PC-3 (cell line): Measurements from ENCODE around the gene CCDC83. TPM values are rescaled to one million over a fixed set of nuclear protein-coding genes. Genes with fewer than 3 reads are reported as not detected.

Experiments used
- ATAC-seq: fragments of 200-7000 bp; cut with Tn5 transposase; 2 replicates; pipeline ENCODE4 v1.9.1; 2020; ENCODE audit warnings: mild to moderate bottlenecking, moderate library complexity
- BruUV-seq: library from RNA; stranded (reverse); fragments of 400-500 nt; replicated peaks from 2 replicates; lab custom pipeline; 2021; lab: Mats Ljungman, UMichigan
- CTCF ChIA-PET: fragments of 300-600 bp; sonication (Branson Sonifier 250); formaldehyde crosslinking; loops from one replicate; lab custom pipeline; 2022; ENCODE audit warnings: antibody characterized with exemption; lab: Charles Lee
- POLR2A ChIA-PET: fragments of 300-600 bp; sonication (Branson Sonifier 250); formaldehyde crosslinking; loops from one replicate; lab custom pipeline; 2022; ENCODE audit warnings: antibody characterized with exemption; ENCODE audit not compliant: unreplicated experiment; lab: Charles Lee
- DNase-seq: peaks from one replicate; pipeline ENCODE4 v3.0.0-alpha.2; 2015
- H2AFZ ChIP-seq: fragments of 300-600 bp; sonication (generic); 2 replicates; pipeline ENCODE4 v1.6.0; 2016; ENCODE audit warnings: antibody characterized with exemption, low read length
- H3F3A ChIP-seq: fragments of 300-600 bp; sonication (generic); one replicate; pipeline ENCODE4 v1.6.0; 2017; ENCODE audit warnings: antibody characterized with exemption, low read length, control low read depth, mild to moderate bottlenecking; ENCODE audit not compliant: unreplicated experiment
- H3K27ac ChIP-seq: fragments of 300-600 bp; sonication (generic); 2 replicates; pipeline ENCODE4 v1.5.1; 2016; ENCODE audit warnings: mild to moderate bottlenecking, low read length
- H3K27me3 ChIP-seq: fragments of 300-600 bp; sonication (generic); 2 replicates; pipeline ENCODE4 v1.6.1; 2016; ENCODE audit warnings: low read length, mixed read lengths
- H3K36me3 ChIP-seq: fragments of 300-600 bp; sonication (generic); 2 replicates; pipeline ENCODE4 v1.6.1; 2016; ENCODE audit warnings: low read depth, mixed run types, low read length, mixed read lengths
- H3K4me1 ChIP-seq: fragments of 300-600 bp; sonication (generic); 2 replicates; pipeline ENCODE4 v1.5.1; 2016; ENCODE audit warnings: low read length; ENCODE audit not compliant: insufficient read depth
- H3K4me2 ChIP-seq: fragments of 300-600 bp; sonication (generic); 2 replicates; pipeline ENCODE4 v1.6.0; 2016; ENCODE audit warnings: low read length
- H3K4me3 ChIP-seq: fragments of 300-600 bp; sonication (generic); 2 replicates; pipeline ENCODE4 v1.5.1; 2016; ENCODE audit warnings: mild to moderate bottlenecking, low read length, mixed read lengths
- H3K79me2 ChIP-seq: fragments of 300-600 bp; sonication (generic); 2 replicates; pipeline ENCODE4 v1.6.1; 2017; ENCODE audit warnings: low read length, mixed read lengths
- H3K9ac ChIP-seq: fragments of 300-600 bp; sonication (generic); 2 replicates; pipeline ENCODE4 v1.6.0; 2016; ENCODE audit warnings: mild to moderate bottlenecking, low read length
- H3K9me2 ChIP-seq: fragments of 300-600 bp; sonication (generic); replicated peaks from 2 replicates; pipeline ENCODE4 v1.6.1; 2016; ENCODE audit warnings: mixed run types, low read length, mixed read lengths
- H3K9me3 ChIP-seq: fragments of 300-600 bp; sonication (generic); 2 replicates; pipeline ENCODE4 v1.6.1; 2016; ENCODE audit warnings: low read length, mixed read lengths
- H4K20me1 ChIP-seq: fragments of 300-600 bp; sonication (generic); 2 replicates; pipeline ENCODE4 v1.6.1; 2016; ENCODE audit warnings: low read length, mixed read lengths
- EZH2 ChIP-seq: fragments of 300-600 bp; sonication (generic); IDR thresholded peaks from one replicate; pipeline ENCODE4 v1.6.1; 2017; ENCODE audit warnings: antibody characterized with exemption, mild to moderate bottlenecking, low read length; ENCODE audit not compliant: unreplicated experiment
- EZH2phosphoT487 ChIP-seq: fragments of 300-600 bp; sonication (generic); IDR thresholded peaks from 2 replicates; pipeline ENCODE4 v1.6.1; 2018; ENCODE audit warnings: mild to moderate bottlenecking, antibody characterized with exemption, low read length, borderline replicate concordance
- intact Hi-C: fragments of 100-400 bp; cut with micrococcal nuclease; formaldehyde crosslinking; loops from 2 replicates; pipeline ENCODE4 v1.9.0; 2023
- total RNA-seq: library from RNA; depleted of rRNA; stranded (reverse); fragments of >200 nt; gene quantifications from 2 replicates; pipeline ENCODE4 v1.2.3, GENCODE V29; 2014
- TF ChIP-seq, protein P1 (sequence below): fragments of 300-600 bp; sonication (generic); conservative IDR thresholded peaks from 2 replicates; pipeline ENCODE4 v1.5.1; 2017; ENCODE audit warnings: antibody characterized with exemption, low read depth, mild to moderate bottlenecking, low read length

Gene CCDC83
- total RNA-seq, 1 experiment from 2014 or later = 0.22 TPM

DNA sequence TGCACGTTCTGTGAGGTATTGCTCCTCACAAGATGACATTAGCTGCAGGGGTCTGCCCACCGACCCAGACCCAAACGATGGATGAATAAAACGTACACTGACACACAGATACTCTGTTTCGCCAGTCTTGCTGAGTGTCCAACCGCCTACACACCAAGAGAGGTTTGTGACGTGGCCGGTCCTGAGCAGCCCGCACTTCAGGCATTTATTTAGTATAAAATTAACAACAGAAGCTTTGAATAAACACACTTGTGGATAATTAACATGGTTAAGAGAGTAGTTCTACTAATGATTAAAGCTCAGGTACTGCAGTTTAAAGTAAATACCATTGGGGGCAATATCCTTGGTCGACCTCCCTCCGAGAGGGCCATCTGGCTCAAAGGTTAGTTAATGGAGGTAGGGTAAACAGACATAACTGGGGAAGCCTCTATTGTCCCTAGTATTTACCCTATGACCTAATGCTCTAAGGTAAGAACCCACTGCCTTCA is 75.7 kb downstream of the CCDC83 start:
- H3K27ac ChIP-seq = no peak overlapping the region
- no peaks in the 10 kb centered on the region for H4K20me1 ChIP-seq
- no peaks in the 10 kb centered on the region for H3K9me3 ChIP-seq
- H3K4me1 ChIP-seq = no peaks in the 10 kb centered on the region
- no peaks in the 10 kb centered on the region for H3K79me2 ChIP-seq
- no peaks in the 10 kb centered on the region for H3K36me3 ChIP-seq
- ATAC-seq (no peak), DNase-seq (no peak)
- H2AFZ ChIP-seq = no peak overlapping the region
- no TSS peak for BruUV-seq
- H3K9ac ChIP-seq = no peak overlapping the region
- no peak overlapping the region for H3K4me2 ChIP-seq
- no peaks in the 10 kb centered on the region for H3K27me3 ChIP-seq
- intact Hi-C loops = no loop called here
- ChIA-PET POLR2A (no interaction called here), CTCF (no interaction called here)
- no peak for TF ChIP-seq EZH2phosphoT487
- no peak for TF ChIP-seq EZH2
- TF ChIP-seq, protein P1, sequence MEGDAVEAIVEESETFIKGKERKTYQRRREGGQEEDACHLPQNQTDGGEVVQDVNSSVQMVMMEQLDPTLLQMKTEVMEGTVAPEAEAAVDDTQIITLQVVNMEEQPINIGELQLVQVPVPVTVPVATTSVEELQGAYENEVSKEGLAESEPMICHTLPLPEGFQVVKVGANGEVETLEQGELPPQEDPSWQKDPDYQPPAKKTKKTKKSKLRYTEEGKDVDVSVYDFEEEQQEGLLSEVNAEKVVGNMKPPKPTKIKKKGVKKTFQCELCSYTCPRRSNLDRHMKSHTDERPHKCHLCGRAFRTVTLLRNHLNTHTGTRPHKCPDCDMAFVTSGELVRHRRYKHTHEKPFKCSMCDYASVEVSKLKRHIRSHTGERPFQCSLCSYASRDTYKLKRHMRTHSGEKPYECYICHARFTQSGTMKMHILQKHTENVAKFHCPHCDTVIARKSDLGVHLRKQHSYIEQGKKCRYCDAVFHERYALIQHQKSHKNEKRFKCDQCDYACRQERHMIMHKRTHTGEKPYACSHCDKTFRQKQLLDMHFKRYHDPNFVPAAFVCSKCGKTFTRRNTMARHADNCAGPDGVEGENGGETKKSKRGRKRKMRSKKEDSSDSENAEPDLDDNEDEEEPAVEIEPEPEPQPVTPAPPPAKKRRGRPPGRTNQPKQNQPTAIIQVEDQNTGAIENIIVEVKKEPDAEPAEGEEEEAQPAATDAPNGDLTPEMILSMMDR = no peak
- no peaks in the 10 kb centered on the region for H3K9me2 ChIP-seq
- H3F3A ChIP-seq = no peaks in the 10 kb centered on the region
- H3K4me3 ChIP-seq = no peak overlapping the region

- Histone ChIP-seq H2AFZ (no peak overlapping the region), H3K27me3 (no peaks in the 10 kb centered on the region), H3K79me2 (no peaks in the 10 kb centered on the region), H3F3A (no peaks in the 10 kb centered on the region), H3K9ac (no peak overlapping the region), H3K27ac (no peak overlapping the region), H3K4me3 (no peak overlapping the region), H4K20me1 (no peaks in the 10 kb centered on the region), H3K4me2 (no peak overlapping the region), H3K9me3 (no peaks in the 10 kb centered on the region), H3K9me2 (no peaks in the 10 kb centered on the region), H3K4me1 (no peaks in the 10 kb centered on the region), H3K36me3 (no peaks in the 10 kb centered on the region)
- no peak for ATAC-seq
- no peak for TF ChIP-seq EZH2
- TF ChIP-seq EZH2phosphoT487 = no peak
- TF ChIP-seq, protein P1 = no peak
- no peak for DNase-seq
- intact Hi-C loops = no loop called here
- ChIA-PET CTCF (no interaction called here), POLR2A (interaction anchor here (0.6 kb wide), 1 partner anchor 1676 kb away, joined by 8 read pairs; no protein-coding TSS in a partner anchor)
- BruUV-seq = no TSS peak
Measured at GRCh38 chr11:85934596-85935169, 79.5 kb downstream of the CCDC83 start.

GRCh38 chr11:85935751-85936150 is 80.6 kb downstream of the CCDC83 start:
- H3K4me1 ChIP-seq = no peaks in the 10 kb centered on the region
- no peaks in the 10 kb centered on the region for H3K27me3 ChIP-seq
- intact Hi-C loops = no loop called here
- no peaks in the 10 kb centered on the region for H4K20me1 ChIP-seq
- H3K4me3 ChIP-seq = no peak overlapping the region
- no peaks in the 10 kb centered on the region for H3F3A ChIP-seq
- no TSS peak for BruUV-seq
- H3K9me2 ChIP-seq = no peaks in the 10 kb centered on the region
- no peaks in the 10 kb centered on the region for H3K79me2 ChIP-seq
- TF ChIP-seq EZH2phosphoT487 = no peak
- TF ChIP-seq, protein P1 = no peak
- TF ChIP-seq EZH2 = no peak
- ChIA-PET CTCF (no interaction called here), POLR2A (no interaction called here)
- no peak overlapping the region for H2AFZ ChIP-seq
- ATAC-seq = no peak
- H3K9me3 ChIP-seq = no peaks in the 10 kb centered on the region
- H3K4me2 ChIP-seq = no peak overlapping the region
- H3K9ac ChIP-seq = no peak overlapping the region
- H3K36me3 ChIP-seq = no peaks in the 10 kb centered on the region
- no peak for DNase-seq
- H3K27ac ChIP-seq = no peak overlapping the region
